Activated CD8-positive, alpha-beta memory T cell treated with anti-CD3 and anti-CD28 coated beads for 24 hours (primary cell): ENCODE results near the gene SMYD5.
"Not testable (repeated sequence)": the region's sequence is repeated elsewhere in the genome, so short reads cannot be mapped to it uniquely, and the experiment has no call there.

ENCODE experiments used
- DNase-seq: peaks from one replicate; pipeline ENCODE4 v3.0.0-alpha.2; 2020

The SMYD5 gene

GRCh38 chr2:73214120-73215035, at the start of gene SMYD5:
SMYD5 (plus strand) TSS chr2:73214245; CDS start chr2:73214267, 22 bp downstream.
- DNase-seq, result peak; percentile 98

- DNase-seq, result not testable (repeated sequence)
Observed at GRCh38 chr2:73165978-73166377, 48.1 kb upstream of the SMYD5 start.

- DNase-seq, result not testable (repeated sequence)
Observed at GRCh38 chr2:73166813-73167212, 47.2 kb upstream of the SMYD5 start.

DNA sequence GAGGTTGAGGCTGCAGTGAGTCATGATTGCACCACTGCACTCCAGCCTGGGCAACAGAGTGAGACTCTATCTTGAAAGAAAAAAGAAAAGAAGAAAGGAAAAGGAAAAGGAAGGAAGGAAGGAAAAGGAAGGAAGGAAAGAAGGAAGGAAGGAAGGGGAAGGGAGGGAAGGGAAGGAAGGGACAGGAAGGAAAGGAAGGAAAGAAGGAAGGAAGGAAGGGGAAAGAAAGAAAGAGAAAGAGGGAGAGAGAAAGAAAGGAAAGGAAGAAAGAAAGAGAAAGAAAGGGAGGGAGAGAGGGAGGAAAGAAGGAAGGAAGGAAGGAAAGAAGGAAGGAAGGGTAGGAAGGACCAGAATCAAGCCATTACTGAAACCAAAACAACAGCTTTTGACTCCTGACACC, 45.7 kb upstream of the SMYD5 start:
- not testable (repeated sequence) for DNase-seq

- not testable (repeated sequence) for DNase-seq
Observed at GRCh38 chr2:73170341-73170740, 43.7 kb upstream of the SMYD5 start.

GRCh38 chr2:73172963-73173362, 41.1 kb upstream of the SMYD5 start:
- peak; percentile 67 for DNase-seq

DNA sequence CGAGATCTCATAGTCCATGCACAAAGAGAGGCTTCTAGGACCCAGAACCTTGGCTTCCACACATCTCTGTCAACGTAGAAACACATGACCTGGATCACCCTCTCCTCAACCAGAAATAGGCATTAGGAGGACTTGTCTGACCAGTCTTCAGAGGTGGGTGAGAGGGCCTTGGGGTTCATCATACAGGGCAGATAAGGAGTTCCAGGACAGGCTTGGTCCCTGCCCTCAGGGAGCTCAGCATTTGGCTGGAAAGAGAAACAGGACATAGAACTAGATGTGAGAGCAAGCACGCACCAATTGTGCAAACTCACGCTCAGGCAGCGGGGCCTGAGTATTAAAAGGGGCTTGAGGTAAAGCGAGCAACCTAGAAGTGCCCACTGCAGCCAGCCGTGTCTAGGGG, 40.3 kb upstream of the SMYD5 start:
- no peak for DNase-seq

DNA sequence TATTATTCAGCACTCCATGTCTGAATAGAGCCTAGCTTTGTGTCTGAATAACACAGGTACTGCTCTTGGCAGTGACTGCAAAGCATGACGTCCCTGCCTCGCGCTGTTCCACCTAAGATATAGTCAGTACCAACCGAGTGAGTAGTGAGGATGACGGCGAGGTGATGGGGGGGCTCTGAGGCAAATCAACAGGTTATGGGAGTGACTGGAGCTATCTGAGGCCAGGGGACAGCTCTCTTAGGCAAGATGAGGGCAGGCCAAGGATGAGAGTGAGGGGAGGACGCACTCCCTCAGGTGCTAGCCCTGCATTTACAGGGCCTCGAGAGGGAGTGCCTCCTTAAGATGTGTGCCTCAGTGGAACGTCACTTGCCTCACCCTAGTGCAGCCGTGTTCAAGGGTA, 39.8 kb upstream of the SMYD5 start:
- no peak for DNase-seq

- DNase-seq, result peak; percentile 57
Observed at GRCh38 chr2:73174941-73175662, 38.9 kb upstream of the SMYD5 start.

DNA sequence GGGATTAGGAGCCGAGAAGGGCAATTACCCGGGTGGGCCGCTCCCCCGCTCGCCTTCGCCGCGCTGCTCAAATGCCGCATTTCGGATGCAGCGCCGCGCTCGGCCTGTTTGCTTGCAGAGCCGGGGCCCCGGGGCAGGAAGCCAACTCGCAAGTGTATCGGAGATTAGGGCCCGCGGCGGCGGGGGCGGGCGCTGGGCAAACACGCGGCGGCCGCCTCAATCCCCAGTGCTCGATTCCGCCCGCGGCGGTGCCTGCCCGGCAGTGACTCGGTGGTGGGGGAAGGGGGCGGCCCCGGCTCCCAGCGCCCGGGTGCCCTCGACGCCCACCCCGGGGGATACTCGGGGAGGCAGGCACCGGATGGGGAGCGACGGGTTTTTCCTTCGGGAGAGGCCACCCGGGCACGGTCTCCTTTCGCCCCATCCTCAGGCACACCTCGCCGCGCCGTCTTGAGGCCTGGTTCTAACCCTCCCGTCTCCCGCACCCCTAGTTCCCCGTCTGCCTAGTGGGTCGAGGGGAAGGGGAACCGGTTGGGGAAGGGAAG, 38.3 kb upstream of the SMYD5 start:
- peak; percentile 89 for DNase-seq

- no peak for DNase-seq
Observed at GRCh38 chr2:73176205-73176880, 37.7 kb upstream of the SMYD5 start.

DNA sequence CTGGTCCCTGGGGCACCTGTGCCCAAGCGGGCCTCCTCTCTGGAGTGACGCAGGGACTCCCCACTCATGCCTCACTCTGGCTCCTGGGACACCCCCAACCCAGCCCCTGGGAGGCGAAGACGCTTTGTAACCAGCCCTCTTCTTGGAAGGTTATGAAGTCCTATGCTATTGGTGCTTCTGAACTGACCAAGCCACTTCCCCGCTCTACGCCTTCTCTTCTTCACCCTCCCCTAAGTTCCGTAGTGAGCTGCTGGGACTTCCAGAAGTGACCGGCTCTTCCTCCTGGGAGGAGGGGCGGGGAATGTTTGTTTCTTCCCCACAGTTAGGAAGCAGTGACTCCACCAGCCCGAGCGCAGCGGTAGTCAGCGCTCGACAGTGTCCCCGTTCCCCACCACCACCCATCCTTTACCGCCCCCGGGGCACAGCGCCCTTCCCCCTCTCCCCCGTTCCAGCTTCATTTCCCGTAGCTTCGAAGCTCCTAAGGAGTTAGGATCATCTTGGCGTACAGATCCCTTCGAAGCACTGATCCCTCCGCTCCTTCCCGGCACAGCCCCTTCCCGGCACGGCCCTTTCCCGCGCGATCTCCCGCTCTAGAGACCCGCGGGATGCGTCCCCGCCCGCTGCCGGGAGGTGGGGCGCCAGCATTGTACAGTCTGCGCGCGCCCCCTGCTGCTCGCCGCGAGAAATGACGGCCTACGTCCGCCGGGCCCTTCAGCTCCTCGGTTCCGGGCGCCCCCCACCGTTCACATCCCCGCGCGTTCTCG, 37.0 kb upstream of the SMYD5 start:
- peak; percentile 96 for DNase-seq

- no peak for DNase-seq
Observed at GRCh38 chr2:73177645-73178255, 36.3 kb upstream of the SMYD5 start.

DNA sequence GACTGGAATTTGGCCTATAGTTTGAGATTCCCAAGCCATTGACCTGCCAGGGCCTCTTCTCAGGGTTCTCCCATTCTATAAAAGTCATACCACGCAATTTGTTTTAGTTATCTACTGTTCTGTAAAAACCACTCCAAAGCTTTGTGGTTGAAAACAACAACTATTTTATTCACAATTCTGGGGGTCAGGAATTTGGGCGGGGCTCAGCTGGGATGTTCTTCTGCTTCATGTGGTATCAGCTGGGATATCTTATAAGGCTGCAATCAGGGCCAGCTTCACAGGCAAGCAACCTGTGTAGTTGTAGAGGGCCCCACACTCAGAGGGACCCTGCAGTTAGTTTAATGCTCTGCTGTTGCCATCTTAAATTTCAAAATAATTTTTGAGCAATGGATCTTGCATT, 28.1 kb upstream of the SMYD5 start:
- no peak for DNase-seq

GRCh38 chr2:73187549-73187948, 26.5 kb upstream of the SMYD5 start:
- DNase-seq, result no peak

DNA sequence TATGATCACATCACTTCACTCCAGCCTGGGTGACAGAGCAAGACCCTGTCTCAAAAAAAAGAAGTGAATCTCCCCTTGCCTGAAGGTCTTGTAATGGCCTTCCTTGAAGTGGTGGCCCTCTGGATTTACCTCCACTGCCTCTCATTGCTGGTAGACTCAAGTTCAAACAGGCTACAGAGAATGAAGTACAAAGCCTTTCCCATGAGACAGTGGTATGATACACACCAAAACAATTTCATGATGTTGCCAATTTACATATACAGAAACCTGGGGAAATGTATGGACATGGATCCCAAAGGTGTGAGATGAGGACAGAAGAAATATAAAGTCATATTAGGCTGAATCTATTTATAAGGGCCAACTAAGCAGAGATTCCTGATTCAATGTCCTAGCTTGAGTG, 16.5 kb upstream of the SMYD5 start:
- no peak for DNase-seq

GRCh38 chr2:73200281-73200680, 13.8 kb upstream of the SMYD5 start:
- DNase-seq, result not testable (repeated sequence)

- peak; percentile 61 for DNase-seq
Observed at GRCh38 chr2:73202156-73203054, 11.6 kb upstream of the SMYD5 start, which contains the start of gene NOTO. NOTO (plus strand) TSS chr2:73202574; CDS start chr2:73202667, 93 bp downstream.

GRCh38 chr2:73203055-73203681, 10.9 kb upstream of the SMYD5 start:
- peak; percentile 59 for DNase-seq

DNA sequence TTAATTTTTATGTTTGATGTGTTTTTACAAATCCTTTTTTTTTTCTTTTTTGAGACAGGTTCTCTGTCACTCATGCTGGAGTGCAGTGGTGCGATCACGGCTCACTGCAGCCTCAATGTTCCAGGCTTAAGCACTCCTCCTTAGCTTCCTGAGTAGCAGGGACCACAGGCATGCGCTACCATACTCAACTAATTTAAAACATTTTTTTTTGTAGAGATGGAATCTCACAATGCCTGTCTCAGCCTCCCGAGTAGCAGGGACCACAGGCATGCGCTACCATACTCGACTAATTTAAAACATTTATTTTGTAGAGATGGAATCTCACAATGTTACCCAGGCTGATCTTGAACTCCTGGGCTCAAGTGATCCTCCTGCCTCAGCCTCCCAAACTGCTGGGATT, 8.4 kb upstream of the SMYD5 start:
- no peak for DNase-seq
